GM18873 (cell line): ENCODE measurements around the gene KLHDC2.
"Not testable (repeated sequence)": the region's sequence is repeated elsewhere in the genome, so short reads cannot be mapped to it uniquely, and the experiment has no call there.

ENCODE experiments used
- ATAC-seq: cut with Tn5 transposase; IDR thresholded peaks from one replicate; pipeline ENCODE4 v1.9.1; 2021; ENCODE audit warnings: mild to moderate bottlenecking, moderate library complexity, moderate number of reproducible peaks; ENCODE audit not compliant: unreplicated experiment, low FRiP score

Gene KLHDC2

GRCh38 chr14:49767571-49768300 is at the start of gene KLHDC2:
KLHDC2 (plus strand) TSS chr14:49768153; CDS start chr14:49768469, 316 bp downstream.
- peak; percentile 77 for ATAC-seq

GRCh38 chr14:49720744-49721143 is 47.2 kb upstream of the KLHDC2 start:
- no peak for ATAC-seq

GRCh38 chr14:49721733-49722435 is 46.1 kb upstream of the KLHDC2 start:
- not testable (repeated sequence) for ATAC-seq

GRCh38 chr14:49727171-49727570 is 40.8 kb upstream of the KLHDC2 start:
- ATAC-seq = no peak

- ATAC-seq = no peak
Measured at GRCh38 chr14:49732896-49733295, 35.1 kb upstream of the KLHDC2 start.

GRCh38 chr14:49733836-49734235 is 34.1 kb upstream of the KLHDC2 start:
- ATAC-seq = no peak

GRCh38 chr14:49735669-49736068 is 32.3 kb upstream of the KLHDC2 start:
- not testable (repeated sequence) for ATAC-seq

- ATAC-seq = no peak
Measured at GRCh38 chr14:49745191-49745590, 22.8 kb upstream of the KLHDC2 start.

- ATAC-seq = not testable (repeated sequence)
Measured at GRCh38 chr14:49746476-49746875, 21.5 kb upstream of the KLHDC2 start.

- ATAC-seq = no peak
Measured at GRCh38 chr14:49754570-49755097, 13.3 kb upstream of the KLHDC2 start.

GRCh38 chr14:49755378-49755777 is 12.6 kb upstream of the KLHDC2 start:
- ATAC-seq = no peak

- ATAC-seq = no peak
Measured at GRCh38 chr14:49761839-49762551, 6.0 kb upstream of the KLHDC2 start.

GRCh38 chr14:49766839-49767238 is 1.1 kb upstream of the KLHDC2 start:
- no peak for ATAC-seq

- no peak for ATAC-seq
Measured at GRCh38 chr14:49767270-49767570, 733 bp upstream of the KLHDC2 start.

GRCh38 chr14:49768301-49769121 is 558 bp downstream of the KLHDC2 start:
- peak; percentile 21 for ATAC-seq

- no peak for ATAC-seq
Measured at GRCh38 chr14:49769171-49769570, 1.2 kb downstream of the KLHDC2 start.

GRCh38 chr14:49769581-49770211 is 1.7 kb downstream of the KLHDC2 start:
- ATAC-seq = no peak

GRCh38 chr14:49770212-49770817 is 2.4 kb downstream of the KLHDC2 start:
- no peak for ATAC-seq

- not testable (repeated sequence) for ATAC-seq
Measured at GRCh38 chr14:49771691-49772090, 3.7 kb downstream of the KLHDC2 start.
